SK-N-MC (cell line): ENCODE data around the gene SLC35E1.

Experiments used
- EZH2 ChIP-seq: fragments of 200-600 bp; sonication (generic); IDR thresholded peaks from one replicate; pipeline ENCODE4 v1.6.1; 2017; ENCODE audit warnings: antibody characterized with exemption
- POLR2AphosphoS5 ChIP-seq: IDR thresholded peaks from 2 replicates; pipeline ENCODE4 v1.6.1; 2012; ENCODE audit warnings: mild to moderate bottlenecking, low read depth, low read length, borderline replicate concordance

DNA sequence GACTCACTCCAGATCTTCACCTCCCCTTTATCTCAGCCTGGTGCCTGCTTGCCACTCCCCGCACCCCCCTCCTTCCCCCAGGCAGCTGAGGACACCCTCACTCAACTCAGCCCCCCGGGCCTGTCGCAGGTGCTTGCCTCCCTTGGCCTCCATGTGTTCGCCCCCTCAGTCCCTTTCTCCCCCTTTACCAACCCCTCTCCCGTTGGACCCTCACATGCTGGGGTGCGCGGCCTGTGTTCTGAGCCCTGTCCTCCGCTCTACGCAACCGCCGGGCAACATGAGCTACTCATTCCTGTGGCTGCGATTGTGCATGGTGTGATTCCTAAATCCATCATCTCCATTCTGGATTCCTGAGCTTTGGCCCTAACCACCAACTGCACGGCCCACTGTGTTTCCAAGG is 35.1 kb downstream of the SLC35E1 start:
- TF ChIP-seq EZH2: no peak
- TF ChIP-seq POLR2AphosphoS5: no peak
